ENCODE data around the gene FSD1.
A peak's percentile ranks its signal among the peaks of the same experiment; 100 is the strongest.

The FSD1 gene

DNA sequence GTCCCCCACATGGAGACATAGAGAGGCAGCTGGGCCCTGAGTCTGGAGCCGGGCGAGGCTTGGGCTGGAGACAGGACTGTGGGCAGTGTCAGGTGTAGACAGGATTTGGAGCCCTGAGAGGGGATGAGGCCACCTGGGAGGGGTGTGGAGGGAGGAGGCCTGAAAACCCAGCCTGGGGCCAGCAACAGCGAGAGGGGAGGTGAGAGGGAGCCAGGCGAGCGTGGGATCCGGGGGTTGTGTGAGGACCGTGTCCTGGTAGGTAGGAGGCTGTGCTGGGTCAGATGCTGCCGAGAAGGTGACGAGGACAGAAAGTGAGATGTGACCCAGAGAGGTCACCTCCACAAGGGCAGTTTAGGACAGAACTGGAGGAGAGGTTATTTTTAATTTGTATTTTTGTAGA is 46.3 kb downstream of the FSD1 start:
- no peak overlapping the region for H3K4me3 ChIP-seq (ENCODE audit: low read depth, low read length)
- no peak overlapping the region for H3K4me2 ChIP-seq (ENCODE audit: low read length)
- H3K4ac ChIP-seq (ENCODE audit: low read depth, low read length), result no peak overlapping the region
- no peak overlapping the region for H2BK5ac ChIP-seq (ENCODE audit: low read depth, low read length, poor library complexity)
- no peaks in the 10 kb centered on the region for H3K79me2 ChIP-seq (ENCODE audit: control insufficient read depth, insufficient read depth, low read length, poor library complexity)
- peaks cover 30 to 36% of the 10 kb centered on the region in 2 experiments for H3K36me3 ChIP-seq (ENCODE audit: control insufficient read depth in 1 of 2, insufficient read depth in 2 of 2, low read length in 2 of 2)
- no peaks in the 10 kb centered on the region for H3K79me1 ChIP-seq (ENCODE audit: low read length)
- H4K12ac ChIP-seq (ENCODE audit: low read depth, low read length), result no peak overlapping the region
- no peak overlapping the region for H2AFZ ChIP-seq (ENCODE audit: insufficient read depth, low read length, poor library complexity)
- no peak overlapping the region for H3K9ac ChIP-seq (ENCODE audit: low read length)
- H2AK5ac ChIP-seq (ENCODE audit: low read length), result no peak overlapping the region
- no peak for DNase-seq
- no CpG with 5 or more reads among the region's 9 CpGs for WGBS (ENCODE audit: extremely low coverage, insufficient coverage, insufficient read length)
- no peak overlapping the region for H2BK12ac ChIP-seq (ENCODE audit: low read length)
- no peaks in the 10 kb centered on the region for H3K4me1 ChIP-seq (ENCODE audit: control insufficient read depth in 1 of 2, insufficient read depth in 2 of 2, low read length in 2 of 2)
- no peak overlapping the region for H3K14ac ChIP-seq (ENCODE audit: low read length)
- H2BK120ac ChIP-seq (ENCODE audit: insufficient read depth, low read length, poor library complexity), result no peak overlapping the region
- H3K23ac ChIP-seq (ENCODE audit: low read length), result no peak overlapping the region
- H3K9me3 ChIP-seq (ENCODE audit: insufficient read depth, low read depth, low read length), result peaks cover 3% of the 10 kb centered on the region
- H4K8ac ChIP-seq (ENCODE audit: low read depth, low read length), result no peak overlapping the region
- H3K27me3 ChIP-seq (ENCODE audit: insufficient read depth, low read length), result no peaks in the 10 kb centered on the region
- H3K27ac ChIP-seq (ENCODE audit: low read depth, low read length), result no peak overlapping the region
- no peak overlapping the region for H4K91ac ChIP-seq (ENCODE audit: low read depth, low read length)
- H3K18ac ChIP-seq (ENCODE audit: low read length), result no peak overlapping the region

DNA sequence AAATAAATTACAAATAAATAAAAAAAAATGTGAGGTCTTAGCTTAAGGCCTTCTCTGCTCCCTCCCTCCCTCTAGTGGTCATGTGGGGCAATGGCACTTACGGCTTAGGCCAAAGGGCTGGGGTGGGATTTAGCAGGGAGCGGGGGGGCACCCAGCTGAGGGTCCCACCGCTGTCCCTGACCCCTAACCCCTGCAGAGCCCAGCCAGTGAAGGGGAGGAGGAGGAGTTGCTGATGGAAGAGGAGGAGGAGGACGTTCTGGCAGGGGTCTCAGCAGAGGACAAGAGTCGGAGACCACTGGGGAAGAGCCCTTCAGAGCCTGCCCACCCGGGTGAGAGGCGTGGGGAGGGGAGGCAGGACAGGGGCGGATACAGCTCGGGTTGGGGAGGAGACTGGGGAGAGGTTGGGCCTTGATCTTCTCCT is 48.3 kb downstream of the FSD1 start:
- Histone ChIP-seq H3K36me3 (ENCODE audit: control insufficient read depth in 1 of 2, insufficient read depth in 2 of 2, low read length in 2 of 2) (peaks cover 31 to 37% of the 10 kb centered on the region in 2 experiments), H3K9me3 (ENCODE audit: insufficient read depth, low read depth, low read length) (peaks cover 3% of the 10 kb centered on the region), H3K18ac (ENCODE audit: low read length) (no peak overlapping the region), H3K4me1 (ENCODE audit: control insufficient read depth in 1 of 2, insufficient read depth in 2 of 2, low read length in 2 of 2) (no peaks in the 10 kb centered on the region), H3K4me2 (ENCODE audit: low read length) (no peak overlapping the region), H4K12ac (ENCODE audit: low read depth, low read length) (no peak overlapping the region), H2BK5ac (ENCODE audit: low read depth, low read length, poor library complexity) (no peak overlapping the region), H2AFZ (ENCODE audit: insufficient read depth, low read length, poor library complexity) (no peak overlapping the region), H3K4ac (ENCODE audit: low read depth, low read length) (no peak overlapping the region), H2AK5ac (ENCODE audit: low read length) (no peak overlapping the region), H3K23ac (ENCODE audit: low read length) (no peak overlapping the region), H2BK120ac (ENCODE audit: insufficient read depth, low read length, poor library complexity) (no peak overlapping the region), H3K9ac (ENCODE audit: low read length) (no peak overlapping the region), H3K4me3 (ENCODE audit: low read depth, low read length) (no peak overlapping the region), H3K79me2 (ENCODE audit: control insufficient read depth, insufficient read depth, low read length, poor library complexity) (no peaks in the 10 kb centered on the region), H4K91ac (ENCODE audit: low read depth, low read length) (no peak overlapping the region), H4K8ac (ENCODE audit: low read depth, low read length) (no peak overlapping the region), H2BK12ac (ENCODE audit: low read length) (no peak overlapping the region), H3K79me1 (ENCODE audit: low read length) (no peaks in the 10 kb centered on the region), H3K27ac (ENCODE audit: low read depth, low read length) (no peak overlapping the region), H3K14ac (ENCODE audit: low read length) (no peak overlapping the region), H3K27me3 (ENCODE audit: insufficient read depth, low read length) (no peaks in the 10 kb centered on the region)
- peak in 1 of 2 donors; percentile 67 for DNase-seq
- no CpG with 5 or more reads among the region's 9 CpGs for WGBS (ENCODE audit: extremely low coverage, insufficient coverage, insufficient read length)

DNA sequence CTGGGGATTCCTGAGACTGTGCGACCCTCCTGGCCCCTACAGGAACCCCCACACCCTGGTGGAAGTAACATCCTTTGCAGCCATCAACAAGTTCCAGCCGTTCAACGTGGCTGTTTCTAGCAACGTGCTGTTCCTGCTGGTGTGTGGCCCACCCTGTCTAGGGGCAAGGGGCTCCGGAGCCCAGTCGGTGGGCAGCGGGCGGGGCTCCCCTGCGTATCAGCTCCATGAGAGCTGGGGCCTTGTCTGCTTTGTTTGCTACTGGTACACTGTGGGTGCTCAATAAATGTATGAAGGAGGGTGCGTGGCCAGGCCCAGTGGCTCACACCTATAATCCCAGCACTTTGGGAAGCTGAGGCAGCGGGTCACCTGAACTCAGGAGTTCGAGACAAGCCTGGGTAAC is 49.9 kb downstream of the FSD1 start:
- WGBS (ENCODE audit: extremely low coverage, insufficient coverage, insufficient read length), result no CpG with 5 or more reads among the region's 12 CpGs
- no peaks in the 10 kb centered on the region for H3K27me3 ChIP-seq (ENCODE audit: insufficient read depth, low read length)

DNA sequence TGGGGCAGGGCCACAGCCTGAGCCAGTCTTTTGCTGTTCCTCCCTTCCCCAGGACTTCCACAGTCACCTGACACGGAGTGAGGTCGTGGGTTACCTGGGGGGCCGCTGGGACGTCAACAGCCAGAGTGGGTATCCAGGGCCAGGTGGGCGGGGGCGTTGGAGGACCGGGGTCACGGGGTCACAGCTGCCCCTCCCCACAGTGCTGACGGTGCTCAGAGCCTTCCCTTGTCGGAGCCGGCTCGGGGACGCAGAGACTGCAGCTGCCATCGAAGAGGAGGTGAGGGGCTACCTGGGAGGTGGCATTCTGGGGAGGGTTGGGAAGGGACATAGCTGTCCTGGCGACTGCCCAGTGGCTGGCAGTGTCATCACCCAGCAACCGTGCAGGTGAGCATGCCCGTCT is 50.5 kb downstream of the FSD1 start:
- no peak for DNase-seq
- Histone ChIP-seq H3K4ac (ENCODE audit: low read depth, low read length) (no peak overlapping the region), H2AFZ (ENCODE audit: insufficient read depth, low read length, poor library complexity) (no peak overlapping the region), H2BK12ac (ENCODE audit: low read length) (no peak overlapping the region), H3K79me1 (ENCODE audit: low read length) (no peaks in the 10 kb centered on the region), H4K12ac (ENCODE audit: low read depth, low read length) (no peak overlapping the region), H3K9ac (ENCODE audit: low read length) (no peak overlapping the region), H3K79me2 (ENCODE audit: control insufficient read depth, insufficient read depth, low read length, poor library complexity) (no peaks in the 10 kb centered on the region), H2BK120ac (ENCODE audit: insufficient read depth, low read length, poor library complexity) (no peak overlapping the region), H4K91ac (ENCODE audit: low read depth, low read length) (no peak overlapping the region), H3K18ac (ENCODE audit: low read length) (no peak overlapping the region), H3K9me3 (ENCODE audit: insufficient read depth, low read depth, low read length) (peaks cover 3% of the 10 kb centered on the region), H3K4me2 (ENCODE audit: low read length) (no peak overlapping the region), H2AK5ac (ENCODE audit: low read length) (no peak overlapping the region), H4K8ac (ENCODE audit: low read depth, low read length) (no peak overlapping the region), H3K14ac (ENCODE audit: low read length) (no peak overlapping the region), H3K36me3 (ENCODE audit: control insufficient read depth in 1 of 2, insufficient read depth in 2 of 2, low read length in 2 of 2) (peaks cover 47 to 50% of the 10 kb centered on the region in 2 experiments), H3K4me3 (ENCODE audit: low read depth, low read length) (no peak overlapping the region), H3K27me3 (ENCODE audit: insufficient read depth, low read length) (no peaks in the 10 kb centered on the region), H3K23ac (ENCODE audit: low read length) (no peak overlapping the region), H2BK5ac (ENCODE audit: low read depth, low read length, poor library complexity) (no peak overlapping the region), H3K27ac (ENCODE audit: low read depth, low read length) (no peak overlapping the region), H3K4me1 (ENCODE audit: control insufficient read depth in 1 of 2, insufficient read depth in 2 of 2, low read length in 2 of 2) (no peaks in the 10 kb centered on the region)
- WGBS (ENCODE audit: extremely low coverage, insufficient coverage, insufficient read length), result no CpG with 5 or more reads among the region's 17 CpGs

More for the DNA sequence above, 49.9 kb downstream of the FSD1 start:
- Histone ChIP-seq H3K79me2 (ENCODE audit: control insufficient read depth, insufficient read depth, low read length, poor library complexity) (no peaks in the 10 kb centered on the region), H2AFZ (ENCODE audit: insufficient read depth, low read length, poor library complexity) (no peak overlapping the region), H3K14ac (ENCODE audit: low read length) (no peak overlapping the region), H2BK5ac (ENCODE audit: low read depth, low read length, poor library complexity) (no peak overlapping the region), H3K4me1 (ENCODE audit: control insufficient read depth in 1 of 2, insufficient read depth in 2 of 2, low read length in 2 of 2) (no peaks in the 10 kb centered on the region), H3K18ac (ENCODE audit: low read length) (no peak overlapping the region), H3K4ac (ENCODE audit: low read depth, low read length) (no peak overlapping the region), H4K8ac (ENCODE audit: low read depth, low read length) (no peak overlapping the region), H3K27ac (ENCODE audit: low read depth, low read length) (no peak overlapping the region), H3K36me3 (ENCODE audit: control insufficient read depth in 1 of 2, insufficient read depth in 2 of 2, low read length in 2 of 2) (peaks cover 41 to 44% of the 10 kb centered on the region in 2 experiments), H3K4me2 (ENCODE audit: low read length) (no peak overlapping the region), H2BK12ac (ENCODE audit: low read length) (no peak overlapping the region), H2AK5ac (ENCODE audit: low read length) (no peak overlapping the region), H2BK120ac (ENCODE audit: insufficient read depth, low read length, poor library complexity) (no peak overlapping the region), H4K12ac (ENCODE audit: low read depth, low read length) (no peak overlapping the region), H3K4me3 (ENCODE audit: low read depth, low read length) (no peak overlapping the region), H3K9ac (ENCODE audit: low read length) (no peak overlapping the region), H3K9me3 (ENCODE audit: insufficient read depth, low read depth, low read length) (peaks cover 3% of the 10 kb centered on the region), H4K91ac (ENCODE audit: low read depth, low read length) (no peak overlapping the region), H3K79me1 (ENCODE audit: low read length) (no peaks in the 10 kb centered on the region), H3K23ac (ENCODE audit: low read length) (no peak overlapping the region)
- no peak for DNase-seq

All from trophoblast cell (in vitro differentiated cells and primary cell).